ENCODE data around the gene SOX12.
"Not testable (repeated sequence)": the region's sequence is repeated elsewhere in the genome, so short reads cannot be mapped to it uniquely, and the experiment has no call there.

Gene SOX12

DNA sequence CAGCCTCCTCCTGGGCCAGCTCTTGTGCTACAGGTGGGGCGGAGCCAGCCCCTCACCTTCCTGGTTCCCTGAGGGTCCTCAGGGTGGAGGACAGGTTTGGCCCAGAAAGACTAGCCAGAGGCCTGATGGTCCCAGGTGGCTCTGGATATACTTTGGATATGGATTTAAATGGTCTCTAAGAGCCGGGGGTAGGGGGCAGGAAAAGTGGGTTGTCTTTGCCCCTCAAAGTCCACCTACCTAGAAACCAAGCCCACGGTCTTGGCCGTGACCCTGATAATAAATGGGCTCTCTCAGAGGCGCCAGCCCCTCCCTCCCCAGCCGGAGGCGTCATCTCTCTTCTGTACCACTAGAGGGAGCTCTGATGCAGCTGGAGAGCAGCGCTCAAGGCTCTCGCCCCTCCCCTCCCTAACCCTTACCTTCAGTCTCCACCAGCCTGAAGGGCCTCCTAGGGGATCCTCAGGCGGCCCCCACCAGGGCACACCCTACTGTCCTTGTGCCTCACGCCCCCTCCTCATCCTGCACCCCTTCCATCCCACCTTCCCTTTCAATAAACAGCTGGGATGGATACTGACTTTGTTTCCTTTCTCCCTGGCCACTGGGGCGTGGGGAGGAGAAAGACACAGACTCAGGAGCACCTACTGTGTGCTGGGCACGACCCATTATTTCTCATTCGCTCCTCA is 29.1 kb downstream of the SOX12 start:
- no peak overlapping the region for H3K4me3 ChIP-seq (replicated peaks; ENCODE audit: low read depth, low read length)
- TF ChIP-seq, protein P1, sequence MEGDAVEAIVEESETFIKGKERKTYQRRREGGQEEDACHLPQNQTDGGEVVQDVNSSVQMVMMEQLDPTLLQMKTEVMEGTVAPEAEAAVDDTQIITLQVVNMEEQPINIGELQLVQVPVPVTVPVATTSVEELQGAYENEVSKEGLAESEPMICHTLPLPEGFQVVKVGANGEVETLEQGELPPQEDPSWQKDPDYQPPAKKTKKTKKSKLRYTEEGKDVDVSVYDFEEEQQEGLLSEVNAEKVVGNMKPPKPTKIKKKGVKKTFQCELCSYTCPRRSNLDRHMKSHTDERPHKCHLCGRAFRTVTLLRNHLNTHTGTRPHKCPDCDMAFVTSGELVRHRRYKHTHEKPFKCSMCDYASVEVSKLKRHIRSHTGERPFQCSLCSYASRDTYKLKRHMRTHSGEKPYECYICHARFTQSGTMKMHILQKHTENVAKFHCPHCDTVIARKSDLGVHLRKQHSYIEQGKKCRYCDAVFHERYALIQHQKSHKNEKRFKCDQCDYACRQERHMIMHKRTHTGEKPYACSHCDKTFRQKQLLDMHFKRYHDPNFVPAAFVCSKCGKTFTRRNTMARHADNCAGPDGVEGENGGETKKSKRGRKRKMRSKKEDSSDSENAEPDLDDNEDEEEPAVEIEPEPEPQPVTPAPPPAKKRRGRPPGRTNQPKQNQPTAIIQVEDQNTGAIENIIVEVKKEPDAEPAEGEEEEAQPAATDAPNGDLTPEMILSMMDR (IDR thresholded peaks at IDR 0.05; ENCODE audit: low read length, missing control alignments), result peak; percentile 95
- DNase-seq (ENCODE audit: low read depth), result peak; percentile 82

- DNase-seq (ENCODE audit: low read depth); H3K4me3 ChIP-seq (replicated peaks; ENCODE audit: low read depth, low read length): not testable (repeated sequence)
Observed at GRCh38 chr20:356154-356553, 30.8 kb downstream of the SOX12 start.

DNA sequence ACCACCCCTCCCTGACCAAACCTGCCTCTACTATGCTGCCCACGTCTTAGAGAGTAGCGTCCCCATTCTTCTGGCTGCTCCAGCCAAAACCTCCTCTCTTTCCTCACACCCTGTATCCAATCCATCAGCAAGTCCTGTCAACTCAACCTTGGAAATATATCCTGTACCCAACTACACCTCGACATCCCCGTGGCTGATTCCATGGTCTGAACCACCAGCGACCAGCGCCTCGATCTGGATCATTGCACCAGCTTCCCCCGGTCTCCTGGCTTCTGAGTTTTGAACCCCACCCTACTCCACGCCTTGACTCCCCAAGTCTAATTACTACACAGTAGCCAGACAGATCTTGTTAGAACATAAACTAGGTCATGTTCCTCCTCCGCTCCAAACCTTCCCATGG is 31.4 kb downstream of the SOX12 start:
- TF ChIP-seq, protein P1 (IDR thresholded peaks at IDR 0.05; ENCODE audit: low read length, missing control alignments), result no peak
- no peak overlapping the region for H3K4me3 ChIP-seq (replicated peaks; ENCODE audit: low read depth, low read length)
- no peak for DNase-seq (ENCODE audit: low read depth)

- TF ChIP-seq, protein P1 (IDR thresholded peaks at IDR 0.05; ENCODE audit: low read length, missing control alignments), result no peak
- DNase-seq (ENCODE audit: low read depth), result no peak
- no peak overlapping the region for H3K4me3 ChIP-seq (replicated peaks; ENCODE audit: low read depth, low read length)
Observed at GRCh38 chr20:358891-359555, 33.7 kb downstream of the SOX12 start.

DNA sequence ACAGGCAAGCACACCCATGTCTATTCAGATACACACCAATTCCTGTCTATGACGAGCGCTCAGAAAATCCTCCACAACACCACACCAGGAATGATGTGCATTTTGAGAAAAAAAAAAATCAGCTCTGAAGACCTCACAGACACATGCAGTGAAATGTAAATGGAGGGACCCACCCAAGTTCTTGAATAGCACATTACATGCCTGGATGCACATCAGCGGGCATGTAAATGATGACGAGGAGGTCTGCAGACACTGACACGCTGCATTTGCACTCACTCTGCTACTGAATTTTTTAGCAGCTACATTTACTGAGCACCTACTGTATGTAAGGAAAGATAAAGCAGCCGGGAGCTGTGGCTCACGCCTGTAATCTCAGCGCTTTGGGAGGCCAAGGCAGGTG is 36.2 kb downstream of the SOX12 start:
- no peak for DNase-seq (ENCODE audit: low read depth)
- TF ChIP-seq, protein P1 (IDR thresholded peaks at IDR 0.05; ENCODE audit: low read length, missing control alignments), result no peak
- no peak overlapping the region for H3K4me3 ChIP-seq (replicated peaks; ENCODE audit: low read depth, low read length)

GRCh38 chr20:362271-363254 is 37.2 kb downstream of the SOX12 start:
- TF ChIP-seq, protein P1 (IDR thresholded peaks at IDR 0.05; ENCODE audit: low read length, missing control alignments), result peak; percentile 68
- DNase-seq (ENCODE audit: low read depth), result peak; percentile 95
- no peak overlapping the region for H3K4me3 ChIP-seq (replicated peaks; ENCODE audit: low read depth, low read length)

All from fibroblast of pulmonary artery (primary cell).